Suppressor macrophage treated with lipopolysaccharide for 4 hours (primary cell): ENCODE data around the gene DSG1.
A peak's percentile ranks its signal among the peaks of the same experiment; 100 is the strongest.
"Not testable (repeated sequence)": the region's sequence is repeated elsewhere in the genome, so short reads cannot be mapped to it uniquely, and the experiment has no call there.

Experiments
- DNase-seq: peaks from one replicate; pipeline ENCODE4 v3.0.0-alpha.2; 2020

DSG1 gene

GRCh38 chr18:31317860-31318259 lies at the start of gene DSG1:
TSS of gene DSG1 (plus strand) at chr18:31318160. CDS start at chr18:31318301, 141 bp downstream.
- DNase-seq: no peak

GRCh38 chr18:31268985-31269406 lies 49.0 kb upstream of the DSG1 start:
- DNase-seq: no peak

GRCh38 chr18:31269566-31269965 lies 48.4 kb upstream of the DSG1 start:
- no peak for DNase-seq

GRCh38 chr18:31270578-31270977 lies 47.4 kb upstream of the DSG1 start:
- DNase-seq: no peak

- no peak for DNase-seq
Measured at GRCh38 chr18:31273812-31274527, 44.0 kb upstream of the DSG1 start.

GRCh38 chr18:31274931-31275330 lies 43.0 kb upstream of the DSG1 start:
- DNase-seq: no peak

- peak; percentile 13 for DNase-seq
Measured at GRCh38 chr18:31275722-31276463, 42.1 kb upstream of the DSG1 start.

- DNase-seq: no peak
Measured at GRCh38 chr18:31278609-31279071, 39.3 kb upstream of the DSG1 start.

- DNase-seq: no peak
Measured at GRCh38 chr18:31280502-31280901, 37.5 kb upstream of the DSG1 start.

- no peak for DNase-seq
Measured at GRCh38 chr18:31281437-31281836, 36.5 kb upstream of the DSG1 start.

- DNase-seq: not testable (repeated sequence)
Measured at GRCh38 chr18:31289446-31289845, 28.5 kb upstream of the DSG1 start.

GRCh38 chr18:31291688-31292087 lies 26.3 kb upstream of the DSG1 start:
- DNase-seq: no peak

- DNase-seq: no peak
Measured at GRCh38 chr18:31294199-31294747, 23.7 kb upstream of the DSG1 start.

GRCh38 chr18:31297248-31297647 lies 20.7 kb upstream of the DSG1 start:
- no peak for DNase-seq

- DNase-seq: no peak
Measured at GRCh38 chr18:31301201-31301655, 16.7 kb upstream of the DSG1 start.

GRCh38 chr18:31302991-31303390 lies 15.0 kb upstream of the DSG1 start:
- no peak for DNase-seq

GRCh38 chr18:31303771-31304170 lies 14.2 kb upstream of the DSG1 start:
- DNase-seq: no peak

GRCh38 chr18:31309115-31309514 lies 8.8 kb upstream of the DSG1 start:
- no peak for DNase-seq

- DNase-seq: no peak
Measured at GRCh38 chr18:31316974-31317373, 986 bp upstream of the DSG1 start.

- no peak for DNase-seq
Measured at GRCh38 chr18:31321719-31322118, 3.8 kb downstream of the DSG1 start.

- no peak for DNase-seq
Measured at GRCh38 chr18:31325051-31325450, 7.1 kb downstream of the DSG1 start.

- no peak for DNase-seq
Measured at GRCh38 chr18:31329787-31330438, 12.0 kb downstream of the DSG1 start.

- no peak for DNase-seq
Measured at GRCh38 chr18:31343454-31343853, 25.5 kb downstream of the DSG1 start.
